GM18909 (cell line): ENCODE results near the gene SH3TC2.
"Not testable (repeated sequence)": the region's sequence is repeated elsewhere in the genome, so short reads cannot be mapped to it uniquely, and the experiment has no call there.

ENCODE experiments used
- ATAC-seq: cut with Tn5 transposase; IDR thresholded peaks from one replicate; pipeline ENCODE4 v1.9.1; 2021; ENCODE audit warnings: mild to moderate bottlenecking; ENCODE audit not compliant: unreplicated experiment, poor library complexity

Gene SH3TC2

GRCh38 chr5:149063017-149063687 is at the start of gene SH3TC2:
TSS of gene SH3TC2 (minus strand) at chr5:149063062. CDS start at chr5:149063022, 40 bp downstream.
- no peak for ATAC-seq

GRCh38 chr5:149110406-149110805 is 47.5 kb upstream of the SH3TC2 start:
- no peak for ATAC-seq

- no peak for ATAC-seq
These were observed 45.9 kb upstream of the SH3TC2 start for GRCh38 chr5:149108651-149109280.

- no peak for ATAC-seq
These were observed 37.5 kb upstream of the SH3TC2 start for GRCh38 chr5:149100331-149100730.

GRCh38 chr5:149099920-149100319 is 37.1 kb upstream of the SH3TC2 start:
- no peak for ATAC-seq

GRCh38 chr5:149094996-149095395 is 32.1 kb upstream of the SH3TC2 start:
- ATAC-seq: no peak

GRCh38 chr5:149093625-149094024 is 30.8 kb upstream of the SH3TC2 start:
- ATAC-seq: no peak

- ATAC-seq: no peak
These were observed 26.9 kb upstream of the SH3TC2 start for GRCh38 chr5:149089796-149090195.

- no peak for ATAC-seq
These were observed 25.8 kb upstream of the SH3TC2 start for GRCh38 chr5:149088686-149089085.

- no peak for ATAC-seq
These were observed 21.0 kb upstream of the SH3TC2 start for GRCh38 chr5:149083846-149084245.

- ATAC-seq: no peak
These were observed 19.4 kb upstream of the SH3TC2 start for GRCh38 chr5:149082271-149082670.

- no peak for ATAC-seq
These were observed 17.4 kb upstream of the SH3TC2 start for GRCh38 chr5:149080294-149080693.

- no peak for ATAC-seq
These were observed 17.0 kb upstream of the SH3TC2 start for GRCh38 chr5:149079883-149080282.

GRCh38 chr5:149074071-149074470 is 11.2 kb upstream of the SH3TC2 start:
- not testable (repeated sequence) for ATAC-seq

GRCh38 chr5:149073213-149073612 is 10.4 kb upstream of the SH3TC2 start:
- ATAC-seq: no peak

GRCh38 chr5:149072791-149073190 is 9.9 kb upstream of the SH3TC2 start:
- ATAC-seq: no peak

GRCh38 chr5:149072376-149072775 is 9.5 kb upstream of the SH3TC2 start:
- no peak for ATAC-seq

GRCh38 chr5:149071756-149072155 is 8.9 kb upstream of the SH3TC2 start:
- ATAC-seq: no peak

- ATAC-seq: no peak
These were observed 8.4 kb upstream of the SH3TC2 start for GRCh38 chr5:149071216-149071615.

- ATAC-seq: no peak
These were observed 6.8 kb upstream of the SH3TC2 start for GRCh38 chr5:149069711-149070110.

GRCh38 chr5:149063896-149064478 is 1.1 kb upstream of the SH3TC2 start:
- no peak for ATAC-seq
